HG03521 (cell line): Measurements from ENCODE around the gene HAPLN3.

Experiments
- ATAC-seq: cut with Tn5 transposase; IDR thresholded peaks from one replicate; pipeline ENCODE4 v1.9.1; 2021; ENCODE audit warnings: mild to moderate bottlenecking, moderate library complexity; ENCODE audit not compliant: unreplicated experiment

The HAPLN3 gene

DNA sequence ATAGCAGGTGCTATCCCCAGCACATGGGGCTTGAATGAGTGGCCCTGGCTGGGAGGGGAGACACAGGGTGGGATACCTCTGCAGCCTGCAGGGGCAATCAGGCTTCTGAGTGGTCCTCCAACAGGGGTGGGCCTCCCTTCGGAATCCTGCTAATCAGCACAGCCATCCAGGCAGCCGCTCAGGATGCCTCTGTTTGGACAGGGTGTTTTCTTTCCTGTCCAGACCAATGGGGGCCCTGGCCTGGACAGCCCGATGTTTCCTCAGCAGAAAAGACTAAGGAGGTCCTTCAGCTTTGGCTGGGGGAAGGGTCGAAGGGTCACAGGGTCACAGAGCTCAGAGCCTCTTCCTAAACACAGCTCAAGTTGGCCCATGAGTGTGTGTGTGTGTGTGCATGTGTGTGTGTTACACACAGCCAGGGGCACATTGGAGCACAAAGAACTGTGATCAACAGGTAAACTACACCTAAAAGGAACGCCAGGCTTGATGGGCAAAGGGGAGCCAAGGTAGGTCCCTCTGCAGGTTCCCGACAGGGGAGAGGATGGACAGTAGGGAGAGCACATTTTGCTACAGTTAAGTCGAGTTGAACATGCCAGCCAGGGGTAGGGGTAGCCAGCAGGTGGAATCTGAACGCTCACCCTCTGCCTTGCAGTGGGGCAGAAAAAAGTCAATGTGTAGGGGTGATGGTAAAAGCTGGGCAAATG lies 1.1 kb upstream of the HAPLN3 start:
- ATAC-seq: no peak

DNA sequence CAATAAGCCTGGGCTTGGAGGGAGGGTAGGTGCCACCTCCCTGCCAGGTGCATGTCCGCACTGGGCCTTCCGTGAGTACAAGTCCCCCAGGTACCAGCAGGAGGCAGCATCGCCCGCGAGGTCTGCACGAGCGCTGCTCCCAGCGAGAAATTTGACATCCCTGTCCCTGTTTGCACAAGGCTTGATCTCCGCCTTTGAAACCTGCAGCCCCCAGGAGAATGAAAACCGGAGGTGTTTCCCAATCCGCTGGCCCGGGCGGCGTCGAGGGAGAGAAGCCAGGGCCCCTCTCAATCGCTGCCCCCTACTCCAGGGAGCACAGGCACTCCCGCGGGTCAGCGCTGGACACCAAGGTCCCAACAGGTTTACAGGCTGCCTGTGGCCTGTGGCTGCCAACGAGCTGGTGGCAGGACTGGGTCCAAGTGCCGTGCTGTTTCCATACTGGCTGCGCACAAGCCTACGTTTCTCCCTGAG lies 961 bp downstream of the HAPLN3 start:
- ATAC-seq: no peak

- ATAC-seq: no peak
These were observed 3.6 kb downstream of the HAPLN3 start for GRCh38 chr15:88891540-88892254.

- no peak for ATAC-seq
These were observed 4.8 kb downstream of the HAPLN3 start for GRCh38 chr15:88890495-88890894.

DNA sequence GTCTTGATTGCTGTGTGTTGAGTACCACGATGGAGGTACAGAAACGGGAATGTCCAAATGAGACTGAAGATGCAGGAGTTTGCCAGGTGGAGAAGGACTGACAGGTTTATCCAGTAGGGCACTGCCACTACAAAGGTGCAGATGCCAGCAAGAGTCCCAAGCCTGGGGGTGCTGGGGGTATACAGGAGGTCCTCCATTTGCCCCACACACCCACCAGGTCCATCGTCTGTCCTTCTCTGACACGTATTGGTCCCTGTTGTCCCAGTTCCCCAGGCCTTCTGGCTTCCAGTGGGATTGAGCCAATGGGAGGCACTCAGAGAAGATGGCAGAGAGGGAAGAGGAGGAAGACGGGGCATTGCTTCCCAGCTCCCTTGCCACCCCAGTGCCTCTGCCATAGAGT lies 6.6 kb downstream of the HAPLN3 start:
- no peak for ATAC-seq

GRCh38 chr15:88887068-88887580 lies 8.2 kb downstream of the HAPLN3 start:
- ATAC-seq: no peak

DNA sequence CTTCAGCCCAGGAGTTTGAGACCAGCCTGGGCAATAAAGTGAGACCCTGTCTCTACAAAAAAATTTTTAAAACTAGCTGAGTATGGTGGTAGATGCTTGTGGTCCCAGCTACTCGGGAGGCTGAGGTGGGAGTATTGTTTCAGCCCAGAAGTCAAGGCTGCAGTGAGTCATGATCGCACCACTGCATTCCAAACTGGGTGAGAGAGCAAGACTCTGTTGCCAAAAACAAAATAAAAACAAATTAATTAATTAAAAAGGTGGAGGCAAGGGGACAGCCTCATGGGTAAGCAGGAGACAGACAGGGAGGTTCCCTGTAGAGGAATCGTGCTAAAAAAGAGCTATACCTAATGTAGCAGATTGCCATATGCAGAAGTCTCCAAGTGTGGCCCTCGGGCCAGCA lies 12.6 kb downstream of the HAPLN3 start:
- ATAC-seq: no peak

DNA sequence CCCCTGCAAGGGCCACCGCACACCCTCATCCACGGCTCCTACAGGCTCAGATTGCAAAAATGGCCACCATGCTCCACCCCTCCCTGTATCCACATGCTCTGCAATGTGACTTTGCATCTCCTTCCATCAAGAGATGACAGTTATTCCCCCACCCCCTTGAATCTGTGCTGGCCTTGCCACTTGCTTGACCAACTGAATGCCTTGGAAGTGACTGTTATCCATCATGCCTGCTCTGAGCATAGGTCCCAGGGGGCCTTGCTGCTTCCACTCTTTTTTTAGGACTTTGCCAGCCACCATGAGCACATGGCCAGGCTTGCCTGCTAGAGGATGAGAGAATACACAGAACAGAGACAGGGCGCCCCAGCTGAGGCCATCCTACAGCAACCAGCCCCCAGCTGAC lies 13.6 kb downstream of the HAPLN3 start:
- ATAC-seq: no peak

GRCh38 chr15:88880944-88881740 lies 14.2 kb downstream of the HAPLN3 start:
- ATAC-seq: no peak

DNA sequence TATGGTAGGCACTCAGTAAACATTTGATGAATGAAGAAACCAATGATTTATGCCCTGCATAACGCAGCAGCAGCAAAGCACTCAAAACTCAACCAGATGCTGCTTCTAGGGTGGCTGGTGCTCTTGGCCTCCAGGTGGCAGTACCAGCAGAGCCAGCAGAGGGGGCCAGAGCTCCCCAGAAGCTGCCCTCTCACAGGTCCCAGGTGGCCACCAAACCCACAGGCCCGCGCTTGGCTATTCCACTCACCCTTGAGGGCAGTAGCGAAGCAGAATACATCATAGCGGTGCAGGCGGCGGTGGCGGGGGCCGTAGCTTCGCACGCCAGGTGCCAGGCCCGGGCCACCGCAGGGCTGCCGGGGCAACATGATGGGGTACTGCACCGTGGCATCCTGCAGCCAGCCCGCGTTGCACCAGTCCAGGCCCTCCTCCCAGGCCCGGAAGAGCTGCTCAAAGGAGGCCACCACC lies 16.6 kb downstream of the HAPLN3 start:
- ATAC-seq: peak; percentile 56

DNA sequence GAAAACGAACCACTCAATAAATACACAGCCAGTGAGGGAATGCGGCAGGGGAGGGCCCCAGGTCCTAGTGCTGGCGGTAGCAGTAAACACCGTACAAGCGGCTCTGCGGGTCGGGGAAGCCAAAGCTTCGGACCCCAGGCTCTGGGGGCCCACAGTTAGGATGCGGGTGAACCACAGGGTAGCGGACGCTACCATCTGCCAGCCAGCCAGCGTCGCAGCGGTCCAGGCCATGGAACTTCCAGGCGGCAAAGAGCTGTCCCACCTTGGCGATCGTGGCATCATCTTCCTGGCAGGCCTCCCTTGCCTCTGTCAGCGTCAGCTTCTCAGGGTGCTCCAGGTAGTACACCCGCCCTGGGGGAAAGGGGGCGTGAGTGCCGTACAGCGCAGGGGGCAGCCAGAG lies 17.4 kb downstream of the HAPLN3 start:
- ATAC-seq: no peak

GRCh38 chr15:88877415-88877814 lies 17.9 kb downstream of the HAPLN3 start:
- no peak for ATAC-seq

- no peak for ATAC-seq
These were observed 18.8 kb downstream of the HAPLN3 start for GRCh38 chr15:88876573-88876972.

DNA sequence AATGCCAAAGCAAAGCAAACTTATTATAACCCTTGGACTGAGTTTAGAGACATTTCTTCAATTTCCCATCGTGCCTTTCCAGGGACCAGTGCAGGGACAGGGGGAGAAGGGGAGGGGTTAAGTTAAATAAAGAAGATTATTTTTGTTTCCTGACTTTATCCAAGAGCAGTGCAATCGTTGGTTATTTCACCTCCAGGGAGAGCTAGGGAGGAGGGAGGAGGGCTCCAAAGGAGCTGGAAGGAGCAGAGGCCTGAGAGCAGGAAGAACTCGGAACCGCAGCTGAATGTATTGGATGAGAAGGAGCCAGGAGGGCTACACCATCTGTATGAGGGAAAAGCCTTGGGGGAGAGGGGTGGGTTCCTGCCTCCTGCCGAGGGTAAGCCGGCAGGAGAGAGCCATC lies 20.7 kb downstream of the HAPLN3 start:
- no peak for ATAC-seq

DNA sequence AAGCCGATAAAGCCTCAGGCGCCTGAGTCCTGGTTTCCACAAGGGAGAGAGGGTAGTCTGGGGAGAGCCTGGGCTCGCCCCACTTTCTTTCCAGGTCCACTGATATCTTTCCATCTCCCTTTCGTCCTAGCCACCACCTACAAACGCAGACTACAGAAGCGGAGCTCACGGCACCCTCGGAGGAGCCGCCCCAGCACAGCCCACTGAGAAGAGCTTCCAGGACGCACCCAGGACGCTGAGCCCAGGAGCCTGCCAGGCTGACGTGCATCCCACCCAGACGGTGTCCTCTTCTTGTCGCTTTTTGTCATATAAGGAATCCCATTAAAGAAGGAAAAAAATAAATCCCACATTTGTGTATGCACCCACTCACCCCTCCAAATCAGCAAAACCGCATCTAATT lies 21.1 kb downstream of the HAPLN3 start:
- no peak for ATAC-seq

GRCh38 chr15:88873786-88874185 lies 21.6 kb downstream of the HAPLN3 start:
- ATAC-seq: no peak

DNA sequence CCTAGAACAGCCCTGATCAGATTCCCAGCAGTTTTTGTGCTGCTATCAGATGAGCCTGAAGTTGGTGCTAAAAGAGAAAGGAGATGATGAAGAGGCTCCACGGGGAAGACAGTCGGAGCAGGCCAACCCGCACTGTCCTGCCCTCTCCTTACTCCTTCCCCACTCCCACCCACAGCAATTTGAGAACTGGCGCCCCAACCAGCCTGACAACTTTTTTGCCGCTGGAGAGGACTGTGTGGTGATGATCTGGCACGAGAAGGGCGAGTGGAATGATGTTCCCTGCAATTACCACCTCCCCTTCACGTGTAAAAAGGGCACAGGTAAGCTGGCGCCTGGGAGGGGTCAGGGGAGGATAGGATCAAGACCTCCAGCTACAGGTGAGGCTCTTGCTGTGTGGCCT lies 22.6 kb downstream of the HAPLN3 start:
- ATAC-seq: no peak

DNA sequence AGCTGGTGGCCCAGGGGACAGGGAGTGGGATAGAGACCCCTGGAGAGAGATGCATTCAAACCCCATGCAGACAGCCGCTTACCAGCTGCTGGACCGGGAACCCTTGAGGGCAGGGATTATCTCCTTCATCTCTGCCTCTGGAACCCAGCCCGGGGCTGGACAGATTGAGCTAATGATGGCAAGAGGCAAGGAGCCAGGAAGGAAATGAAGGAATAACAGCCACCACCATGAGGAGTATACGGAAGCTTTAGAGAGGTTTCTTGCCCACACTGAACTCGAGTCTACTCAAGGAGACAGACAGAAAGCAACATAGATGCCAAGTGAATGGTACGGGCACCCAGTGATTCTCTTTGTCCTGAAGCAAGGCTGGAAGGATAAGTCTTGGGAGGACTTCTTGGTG lies 23.2 kb downstream of the HAPLN3 start:
- no peak for ATAC-seq

DNA sequence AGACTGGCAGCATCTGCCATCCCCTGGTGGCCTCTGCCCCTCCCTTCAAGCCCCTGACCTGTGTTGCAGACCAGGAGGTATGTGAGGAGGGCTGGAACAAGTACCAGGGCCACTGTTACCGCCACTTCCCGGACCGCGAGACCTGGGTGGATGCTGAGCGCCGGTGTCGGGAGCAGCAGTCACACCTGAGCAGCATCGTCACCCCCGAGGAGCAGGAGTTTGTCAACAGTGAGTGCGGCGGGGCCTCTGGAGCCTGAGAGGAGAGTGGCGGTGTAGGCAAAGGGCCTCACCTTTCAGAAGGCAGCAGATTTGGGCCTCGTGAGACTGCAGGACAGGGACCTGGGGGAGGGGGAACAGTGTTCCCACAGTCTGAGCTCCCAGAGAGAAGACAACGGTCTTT lies 24.0 kb downstream of the HAPLN3 start:
- no peak for ATAC-seq

GRCh38 chr15:88866295-88866881 lies 29.0 kb downstream of the HAPLN3 start:
- ATAC-seq: no peak

GRCh38 chr15:88865498-88866099 lies 29.7 kb downstream of the HAPLN3 start:
- no peak for ATAC-seq
